T-helper 17 cell (primary cell): ENCODE results near the gene MYO5B. TPM values are rescaled to one million over a fixed set of nuclear protein-coding genes. Genes with fewer than 3 reads are reported as not detected.

Experiments used
- ATAC-seq: fragments of 150-1000 bp; cut with Tn5 transposase; 2 replicates; pipeline ENCODE4 v1.10.0; 2021; ENCODE audit warnings: mild to moderate bottlenecking, moderate library complexity
- DNase-seq, 3 donors: peaks; one replicate each; pipeline versions ENCODE4 v3.0.0 to v3.0.0-alpha.2; 2020 to 2021
- H3K9me3 ChIP-seq: one replicate; pipeline ENCODE4 v1.7.0; 2013; ENCODE audit warnings: low read length, mild to moderate bottlenecking; ENCODE audit not compliant: control insufficient read depth, poor library complexity, severe bottlenecking
- H3K27ac Mint-ChIP-seq: one replicate; pipeline ENCODE4 v1.8.0; 2022; ENCODE audit warnings: mild to moderate bottlenecking, moderate library complexity, mixed read lengths
- H3K27me3 Mint-ChIP-seq: one replicate; pipeline ENCODE4 v1.8.0; 2022; ENCODE audit warnings: mixed read lengths
- H3K36me3 Mint-ChIP-seq: one replicate; pipeline ENCODE4 v1.8.0; 2022; ENCODE audit warnings: low read depth, mixed read lengths
- H3K4me1 Mint-ChIP-seq: one replicate; pipeline ENCODE4 v1.8.0; 2022; ENCODE audit warnings: mild to moderate bottlenecking, mixed read lengths
- H3K4me3 Mint-ChIP-seq: one replicate; pipeline ENCODE4 v1.8.0; 2022; ENCODE audit warnings: mild to moderate bottlenecking, moderate library complexity, mixed read lengths
- total RNA-seq, 4 donors: library from RNA in 2 of 4; stranded (reverse) in 2 of 4; gene quantifications; one replicate each; pipeline ENCODE4 v1.2.3 and lab custom pipeline; 2022 to 2026

The MYO5B gene
- total RNA-seq, 2 donors from 2014 or later: 0.12 TPM; not detected in 1

DNA sequence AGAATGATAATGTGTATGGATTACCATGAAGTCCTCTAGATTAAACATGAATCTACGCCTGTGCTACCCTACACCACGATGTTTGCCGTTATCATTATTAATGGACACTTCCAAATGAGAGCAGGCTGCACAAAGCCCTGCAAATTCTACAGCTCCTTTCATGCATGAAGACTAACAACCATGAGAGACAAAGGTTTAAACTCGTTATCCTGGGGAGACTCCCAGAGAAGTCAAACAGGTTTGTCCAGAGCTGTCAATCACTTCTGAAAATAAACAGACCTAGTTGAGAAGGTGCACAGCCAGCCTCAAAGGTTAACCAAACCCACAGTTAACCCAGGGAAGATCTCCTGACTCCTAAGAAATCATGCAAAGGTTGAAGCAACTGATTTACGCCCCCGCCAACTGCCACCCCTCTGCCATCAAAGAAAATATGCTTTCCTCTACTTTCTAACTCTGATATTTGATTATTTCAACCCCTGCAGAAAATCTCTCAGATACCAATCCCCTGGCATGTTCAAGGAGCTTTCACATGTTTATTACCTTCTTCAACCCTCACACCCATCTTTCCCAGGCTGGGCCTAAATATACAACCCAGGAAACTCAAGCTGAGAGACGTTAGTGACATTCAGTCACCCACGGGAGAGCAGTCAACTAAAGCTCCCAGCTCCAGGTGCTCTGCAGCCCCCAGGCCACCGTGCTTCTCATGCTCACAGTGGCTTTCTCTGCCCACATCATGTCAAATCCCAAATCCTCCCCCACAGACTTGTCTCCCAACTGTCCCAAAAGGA lies 35.9 kb downstream of the MYO5B start:
- Mint-ChIP-seq H3K4me3 (no peak overlapping the region), H3K36me3 (no peaks in the 10 kb centered on the region), H3K4me1 (no peaks in the 10 kb centered on the region), H3K27me3 (peaks cover 44% of the 10 kb centered on the region), H3K27ac (no peak overlapping the region)
- DNase-seq (no peak), ATAC-seq (no peak)
- no peaks in the 10 kb centered on the region for H3K9me3 ChIP-seq

DNA sequence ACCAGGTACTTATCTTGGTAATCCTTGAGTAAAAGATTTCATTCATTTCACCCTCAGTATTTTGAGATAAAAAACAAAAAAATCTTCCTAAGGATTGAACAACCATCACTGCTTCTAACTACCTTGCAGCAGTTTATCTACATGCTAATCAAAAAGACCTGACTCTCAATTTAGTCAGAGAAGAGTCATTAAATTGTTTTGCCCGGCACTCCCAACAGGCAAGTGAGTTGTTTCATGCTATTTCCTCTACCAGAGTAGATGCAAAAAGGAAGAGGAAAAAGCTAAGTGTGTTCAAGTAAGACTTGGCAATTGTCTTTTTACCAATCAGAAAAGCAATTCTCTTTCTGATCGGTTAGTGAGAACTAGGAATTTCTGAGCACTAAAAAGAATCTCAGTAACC lies 39.5 kb downstream of the MYO5B start:
- no peak for ATAC-seq
- Mint-ChIP-seq H3K36me3 (no peaks in the 10 kb centered on the region), H3K4me1 (no peaks in the 10 kb centered on the region), H3K4me3 (no peak overlapping the region), H3K27ac (no peak overlapping the region), H3K27me3 (peaks cover 25% of the 10 kb centered on the region)
- no peak for DNase-seq
- no peaks in the 10 kb centered on the region for H3K9me3 ChIP-seq

DNA sequence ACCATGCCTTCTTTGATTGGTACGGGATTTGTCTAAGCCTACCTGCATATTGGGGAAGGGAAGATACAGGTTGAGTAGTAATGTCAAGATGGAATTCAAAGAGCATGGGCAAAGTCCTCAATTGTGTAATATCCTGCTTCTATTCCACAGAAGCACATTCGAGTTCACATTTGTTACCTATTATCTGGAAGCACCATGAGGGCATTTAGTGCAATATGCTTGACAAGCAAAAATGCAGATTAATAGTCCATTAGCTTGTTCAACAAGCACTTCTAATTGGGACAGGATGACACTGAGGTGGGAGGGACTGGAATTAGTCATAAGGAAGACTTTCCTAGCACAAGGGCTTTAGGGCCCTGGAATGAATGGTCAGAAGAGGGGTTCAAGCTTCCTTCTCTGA lies 40.5 kb downstream of the MYO5B start:
- H3K4me1 Mint-ChIP-seq: no peaks in the 10 kb centered on the region
- H3K36me3 Mint-ChIP-seq: no peaks in the 10 kb centered on the region
- no peak overlapping the region for H3K27ac Mint-ChIP-seq
- no peaks in the 10 kb centered on the region for H3K9me3 ChIP-seq
- peaks cover 15% of the 10 kb centered on the region for H3K27me3 Mint-ChIP-seq
- no peak for DNase-seq
- ATAC-seq: no peak
- no peak overlapping the region for H3K4me3 Mint-ChIP-seq

DNA sequence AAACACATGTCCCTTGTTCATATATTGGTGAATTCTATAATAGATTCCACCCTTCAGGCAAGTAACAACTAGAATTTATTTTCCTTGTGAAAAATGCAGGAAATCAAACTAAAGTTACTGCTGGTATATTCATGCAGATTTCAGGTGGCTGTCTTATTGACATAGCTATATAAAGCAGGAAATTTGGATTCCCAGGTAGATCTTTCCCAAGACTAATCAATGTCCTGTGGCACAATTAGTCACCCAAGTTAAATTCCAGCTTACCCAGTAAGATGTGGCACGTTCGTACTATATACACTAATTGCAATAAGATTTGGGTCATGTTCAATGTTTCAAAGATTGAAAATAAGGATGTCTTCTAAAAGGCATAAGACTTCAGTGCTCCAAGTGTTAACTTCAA lies 42.0 kb downstream of the MYO5B start:
- Mint-ChIP-seq H3K27ac (no peak overlapping the region), H3K4me3 (no peak overlapping the region), H3K27me3 (peaks cover 8% of the 10 kb centered on the region), H3K4me1 (no peaks in the 10 kb centered on the region), H3K36me3 (no peaks in the 10 kb centered on the region)
- DNase-seq: no peak
- H3K9me3 ChIP-seq: no peaks in the 10 kb centered on the region
- ATAC-seq: no peak

DNA sequence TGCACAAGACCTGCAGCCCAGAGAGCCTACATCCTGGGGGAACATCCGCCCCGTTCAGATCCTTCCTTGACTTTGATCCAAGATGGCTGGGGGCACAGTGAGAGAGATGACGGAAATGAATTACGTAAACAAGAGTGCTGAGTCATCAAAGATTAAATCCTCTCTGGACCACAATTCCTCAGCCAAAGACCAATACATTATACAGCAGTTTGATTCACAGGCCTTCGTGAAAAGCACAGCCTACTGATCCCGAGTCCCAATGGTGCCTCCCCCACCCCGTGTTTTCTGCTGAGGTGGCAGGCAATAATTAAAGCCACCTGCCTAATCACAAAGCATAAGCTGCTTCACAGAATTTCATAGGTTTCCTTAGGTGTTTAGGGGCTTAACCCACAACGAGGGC lies 43.0 kb downstream of the MYO5B start:
- no peaks in the 10 kb centered on the region for H3K9me3 ChIP-seq
- Mint-ChIP-seq H3K4me1 (no peaks in the 10 kb centered on the region), H3K27me3 (peaks cover 17% of the 10 kb centered on the region), H3K36me3 (no peaks in the 10 kb centered on the region), H3K4me3 (no peak overlapping the region), H3K27ac (no peak overlapping the region)
- DNase-seq (no peak), ATAC-seq (no peak)

DNA sequence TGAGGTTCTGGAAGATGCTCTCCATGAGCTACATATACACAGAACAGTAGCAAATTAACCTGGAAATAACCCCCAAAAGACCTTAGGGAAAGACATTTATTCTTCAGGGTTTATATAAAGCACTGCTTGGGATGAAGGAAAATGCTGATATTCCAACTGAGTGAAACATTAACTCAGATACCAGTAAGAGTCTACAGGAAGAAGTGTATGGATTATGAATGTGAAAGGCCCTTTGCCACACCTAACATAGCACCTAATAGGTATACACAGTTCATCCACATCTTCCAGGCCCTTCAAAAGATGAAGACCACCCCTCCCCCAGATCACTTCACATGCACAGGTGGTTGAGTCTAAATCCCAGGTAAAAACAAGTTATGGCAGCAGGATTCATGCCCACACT lies 50.4 kb downstream of the MYO5B start:
- DNase-seq: no peak
- no peak for ATAC-seq
- H3K9me3 ChIP-seq: no peaks in the 10 kb centered on the region
- Mint-ChIP-seq H3K4me1 (no peaks in the 10 kb centered on the region), H3K4me3 (no peak overlapping the region), H3K27ac (no peak overlapping the region), H3K36me3 (peaks cover 2% of the 10 kb centered on the region), H3K27me3 (peaks cover 49% of the 10 kb centered on the region)

DNA sequence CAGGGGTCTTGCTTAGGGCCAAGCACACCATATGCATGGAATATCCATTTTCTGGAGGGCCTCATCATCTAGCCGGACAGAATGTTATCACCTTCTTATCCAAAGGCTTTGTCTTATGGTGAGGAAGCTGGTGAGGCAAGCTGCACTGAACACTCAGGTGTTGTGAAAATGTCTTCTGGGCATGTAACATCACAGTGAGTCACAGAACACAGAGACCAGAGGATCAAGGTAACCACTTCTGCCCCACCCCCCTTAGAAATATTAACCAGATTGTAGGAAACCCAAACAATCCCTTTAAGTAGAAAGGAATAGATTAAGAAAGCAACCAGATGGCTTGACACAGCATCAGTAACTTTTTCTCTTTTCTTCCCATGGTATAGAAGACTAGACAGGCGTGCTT lies 51.1 kb downstream of the MYO5B start:
- H3K27ac Mint-ChIP-seq: no peak overlapping the region
- no peaks in the 10 kb centered on the region for H3K4me1 Mint-ChIP-seq
- H3K27me3 Mint-ChIP-seq: peaks cover 54% of the 10 kb centered on the region
- H3K36me3 Mint-ChIP-seq: peaks cover 2% of the 10 kb centered on the region
- H3K9me3 ChIP-seq: no peaks in the 10 kb centered on the region
- no peak overlapping the region for H3K4me3 Mint-ChIP-seq
- no peak for DNase-seq
- ATAC-seq: no peak

DNA sequence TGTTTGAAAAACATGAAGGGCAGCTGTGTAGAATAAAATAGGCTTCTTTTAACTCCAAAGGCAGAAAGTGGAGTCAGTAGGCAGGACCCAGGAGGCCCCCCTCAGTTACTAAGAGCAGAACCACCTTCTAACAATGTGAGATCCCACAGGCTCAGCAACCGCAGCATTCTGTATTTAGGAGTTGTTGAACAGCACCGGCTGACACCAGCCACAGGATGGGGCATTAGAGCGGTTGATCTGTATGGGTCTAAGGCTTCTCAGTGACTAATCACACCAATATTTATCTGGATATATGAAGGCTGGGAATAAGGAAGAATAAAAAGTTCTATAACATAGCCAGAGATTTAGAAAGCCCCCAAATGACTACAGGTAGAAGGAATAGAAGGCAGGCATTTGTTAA lies 51.7 kb downstream of the MYO5B start:
- H3K4me3 Mint-ChIP-seq: no peak overlapping the region
- no peak for DNase-seq
- no peak for ATAC-seq
- H3K9me3 ChIP-seq: no peaks in the 10 kb centered on the region
- H3K36me3 Mint-ChIP-seq: peaks cover 2% of the 10 kb centered on the region
- H3K27ac Mint-ChIP-seq: no peak overlapping the region
- H3K4me1 Mint-ChIP-seq: no peaks in the 10 kb centered on the region
- peaks cover 58% of the 10 kb centered on the region for H3K27me3 Mint-ChIP-seq

DNA sequence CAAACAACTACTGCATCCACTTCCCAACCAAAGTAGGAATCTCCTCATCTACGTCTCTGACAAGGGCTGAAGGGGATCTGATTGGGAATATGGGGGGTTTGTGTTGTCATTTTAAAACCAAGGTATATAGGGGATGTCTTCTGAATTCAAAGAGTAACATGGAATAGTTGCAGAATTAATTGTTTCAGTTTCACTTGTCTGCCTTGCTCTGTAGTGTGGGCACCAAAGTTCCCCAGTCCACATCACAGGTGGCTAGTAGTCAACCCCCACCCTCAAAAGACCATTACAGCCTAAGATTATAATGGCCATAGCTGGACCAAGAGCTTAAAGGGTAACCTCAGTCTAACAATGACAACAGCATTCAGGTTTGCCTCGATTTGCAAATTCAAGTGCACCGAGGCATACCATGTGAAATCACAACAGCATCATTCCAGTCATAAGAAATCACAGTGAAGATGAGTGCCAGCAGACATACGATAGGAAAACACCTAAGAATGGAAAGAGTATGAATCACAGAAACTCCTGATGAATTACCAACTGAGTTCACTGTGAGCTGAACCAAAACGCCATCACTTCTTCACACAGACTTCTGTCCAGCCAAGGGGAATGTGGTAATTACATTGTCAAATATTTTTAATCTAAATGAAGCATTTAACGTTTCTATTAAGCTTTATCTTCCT lies 52.4 kb downstream of the MYO5B start:
- Mint-ChIP-seq H3K36me3 (peaks cover 2% of the 10 kb centered on the region), H3K4me3 (no peak overlapping the region), H3K27ac (no peak overlapping the region), H3K27me3 (peaks cover 63% of the 10 kb centered on the region), H3K4me1 (no peaks in the 10 kb centered on the region)
- ATAC-seq (no peak), DNase-seq (no peak)
- H3K9me3 ChIP-seq: no peaks in the 10 kb centered on the region

DNA sequence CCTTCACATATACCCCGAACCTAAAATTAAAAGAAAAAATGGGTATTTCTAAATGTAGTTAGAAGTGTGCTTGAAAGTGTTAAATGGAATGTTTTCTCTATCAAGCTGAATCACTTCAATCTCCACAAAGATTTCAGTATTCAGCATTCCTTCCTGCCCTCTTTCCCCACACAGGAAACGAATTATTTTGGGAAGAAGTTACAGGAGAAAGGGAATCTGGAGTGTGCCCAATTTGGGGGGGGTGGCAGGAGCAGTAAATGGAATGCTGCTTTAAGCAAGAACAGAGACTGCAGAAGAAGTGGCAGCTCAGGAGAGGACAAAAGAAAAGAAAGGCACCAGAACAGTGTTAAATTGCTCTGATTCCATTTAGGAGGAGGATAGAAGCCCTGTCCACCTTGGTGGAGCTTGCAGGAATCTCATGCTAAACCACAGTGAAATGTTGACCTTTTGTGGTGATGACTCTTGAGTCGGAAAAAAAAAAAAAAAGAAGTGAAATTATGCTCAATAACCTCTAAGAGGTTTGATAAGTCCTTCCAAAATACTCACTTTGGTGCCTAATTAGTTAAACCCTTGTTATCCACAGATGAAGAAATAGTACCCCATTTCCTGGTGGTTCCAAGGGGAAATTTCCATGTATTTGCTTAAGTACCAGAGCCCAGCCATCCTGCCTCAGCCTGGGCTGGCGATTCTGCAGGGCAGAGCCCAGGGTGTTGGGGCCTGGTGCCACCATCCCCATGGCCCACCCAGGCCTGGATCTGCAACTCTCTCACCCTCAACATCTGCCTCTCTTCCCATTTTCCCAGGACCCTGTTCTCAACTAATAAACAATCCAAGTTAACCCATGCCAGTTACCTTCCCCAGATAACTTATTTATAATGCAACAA lies 56.5 kb downstream of the MYO5B start:
- H3K27me3 Mint-ChIP-seq: peaks cover 75% of the 10 kb centered on the region
- no peak overlapping the region for H3K4me3 Mint-ChIP-seq
- no peak for ATAC-seq
- DNase-seq: no peak
- H3K4me1 Mint-ChIP-seq: no peaks in the 10 kb centered on the region
- no peak overlapping the region for H3K27ac Mint-ChIP-seq
- H3K9me3 ChIP-seq: no peaks in the 10 kb centered on the region
- peaks cover 4% of the 10 kb centered on the region for H3K36me3 Mint-ChIP-seq

DNA sequence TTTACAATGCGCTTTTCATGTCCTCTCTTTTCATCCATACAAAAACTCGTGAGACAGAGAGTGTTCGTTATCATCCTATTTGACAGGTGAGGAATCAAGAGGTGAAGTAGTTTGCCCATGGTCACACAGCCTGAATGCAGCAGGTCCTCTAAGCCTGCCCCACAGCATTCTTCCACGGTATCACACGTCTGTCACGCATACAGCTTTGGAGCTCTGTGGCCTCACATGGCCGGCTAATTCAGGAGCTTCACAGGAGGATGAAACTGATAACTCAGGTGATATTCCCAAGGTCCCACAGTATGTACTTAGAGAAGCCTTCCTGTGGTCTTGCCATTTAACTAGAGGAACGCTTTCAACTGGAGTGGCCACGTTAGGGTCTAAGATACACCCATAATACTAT lies 59.0 kb downstream of the MYO5B start:
- Mint-ChIP-seq H3K36me3 (peaks cover 3% of the 10 kb centered on the region), H3K4me1 (no peaks in the 10 kb centered on the region), H3K27ac (no peak overlapping the region), H3K27me3 (peaks cover 84% of the 10 kb centered on the region), H3K4me3 (no peak overlapping the region)
- no peak for ATAC-seq
- H3K9me3 ChIP-seq: no peaks in the 10 kb centered on the region
- DNase-seq: no peak

DNA sequence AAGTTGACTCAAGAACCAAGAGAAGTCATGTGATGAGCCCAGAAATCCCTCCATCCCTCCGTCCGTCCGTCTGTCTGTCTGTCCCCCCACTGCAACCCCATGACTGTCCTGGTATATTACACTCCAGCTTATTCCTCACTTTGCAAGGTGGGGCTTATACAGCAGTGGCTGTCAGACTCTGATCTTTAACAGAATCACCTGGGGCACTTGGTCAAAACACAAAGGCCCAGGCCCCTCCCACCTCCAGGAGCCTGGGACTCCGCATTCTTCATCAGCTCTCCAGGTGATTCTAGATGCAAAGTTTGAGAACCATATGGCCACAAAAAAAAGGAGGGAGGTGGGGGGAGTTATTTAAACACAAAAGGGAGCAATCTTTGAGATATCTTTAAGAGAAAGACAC lies 61.4 kb downstream of the MYO5B start:
- H3K27ac Mint-ChIP-seq: no peak overlapping the region
- H3K27me3 Mint-ChIP-seq: peaks cover 84% of the 10 kb centered on the region

DNA sequence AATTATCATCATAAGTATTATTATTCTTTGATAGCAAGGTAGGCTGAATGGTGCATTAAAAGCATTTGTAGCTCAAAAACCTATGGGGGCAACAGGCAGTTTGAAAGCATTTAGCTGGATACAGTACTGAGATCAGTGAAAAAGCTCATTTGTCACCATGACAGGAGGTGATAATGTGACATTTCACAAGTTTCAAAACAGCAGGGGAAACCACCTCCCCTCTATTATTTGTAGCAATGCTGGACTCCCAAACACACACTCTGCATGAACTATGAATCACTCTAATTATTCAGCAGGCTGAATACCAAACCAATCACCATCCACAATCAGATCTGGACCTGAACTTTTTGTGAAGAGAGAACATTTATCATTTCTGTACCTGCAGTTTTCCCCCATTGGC lies 63.4 kb downstream of the MYO5B start:
- ATAC-seq (no peak), DNase-seq (no peak)
- H3K9me3 ChIP-seq: no peaks in the 10 kb centered on the region
- Mint-ChIP-seq H3K27ac (no peak overlapping the region), H3K36me3 (peaks cover 5% of the 10 kb centered on the region), H3K4me1 (peaks cover 3% of the 10 kb centered on the region), H3K27me3 (peaks cover 83% of the 10 kb centered on the region), H3K4me3 (no peak overlapping the region)

More for the DNA sequence above, 61.4 kb downstream of the MYO5B start:
- DNase-seq (no peak), ATAC-seq (no peak)
- Mint-ChIP-seq H3K36me3 (peaks cover 3% of the 10 kb centered on the region), H3K4me1 (no peaks in the 10 kb centered on the region), H3K4me3 (no peak overlapping the region)
- H3K9me3 ChIP-seq: no peaks in the 10 kb centered on the region
